ENCODE data around the gene DCC. TPM values are rescaled to one million over a fixed set of nuclear protein-coding genes. Genes with fewer than 3 reads are reported as not detected.

DCC gene
- total and polyA plus RNA-seq, 9 of the 15 experiments (the other 6 are each of a cell fraction or from before 2014, with no cell fraction given): not detected

- H3K36me3 ChIP-seq (ENCODE audit: control insufficient read depth, insufficient read depth, low read length): no peaks in the 10 kb centered on the region
- H3K9me1 ChIP-seq (ENCODE audit: control insufficient read depth, insufficient read depth, low read length): no peaks in the 10 kb centered on the region
- H3K79me2 ChIP-seq (ENCODE audit: control insufficient read depth, insufficient read depth, low read length): no peaks in the 10 kb centered on the region
- WGBS (ENCODE audit: insufficient coverage, low coverage, missing lambda C conversion rate): 0% methylated on average over 3 of the region's 3 CpGs
- CTCF ChIA-PET (ENCODE audit: low intra/inter-chr PET ratio): no interaction called here
- no peaks in the 10 kb centered on the region for H4K20me1 ChIP-seq (replicated peaks; ENCODE audit: control insufficient read depth, insufficient read depth, low read length)
- DNase-seq (ENCODE audit: extremely low read depth in 1 of 4, low spot score in 3 of 4) (no peak), ATAC-seq (no peak), FAIRE-seq (no peak)
- H3K4me2 ChIP-seq (ENCODE audit: insufficient read depth, low read length): no peak overlapping the region
- TF ChIP-seq STAT5A (IDR thresholded peaks at IDR 0.05; ENCODE audit: borderline replicate concordance, low read length) (no peak), MTF1 (CRISPR knock-in tag; IDR thresholded peaks at IDR 0.05; ENCODE audit: borderline replicate concordance) (no peak), HMGN3 (IDR thresholded peaks at IDR 0.05; ENCODE audit: borderline replicate concordance, extremely low read depth, insufficient read length, low read depth, low read length) (no peak), MEF2D (tag; conservative IDR thresholded peaks at IDR 0.05; ENCODE audit: low read depth) (no peak), ZNF347 (CRISPR knock-in tag; IDR thresholded peaks at IDR 0.05; ENCODE audit: low read depth) (no peak), ZNF3 (CRISPR knock-in tag; IDR thresholded peaks at IDR 0.05) (no peak), MBD2 (IDR thresholded peaks at IDR 0.05; ENCODE audit: borderline replicate concordance, low read depth) (no peak), BMI1 (IDR thresholded peaks at IDR 0.05; ENCODE audit: low read length) (no peak), ZBTB7A (IDR thresholded peaks at IDR 0.05; ENCODE audit: borderline replicate concordance, control insufficient read depth, low read depth, low read length) (no peak), MED1 (CRISPR knock-in tag; IDR thresholded peaks at IDR 0.05; ENCODE audit: borderline replicate concordance) (no peak)
- H2AFZ ChIP-seq (ENCODE audit: low read depth, low read length): no peak overlapping the region
- H3K4me3 ChIP-seq: no peak overlapping the region
- no peak overlapping the region for H3K9ac ChIP-seq (ENCODE audit: insufficient read depth in 1 of 2, low read depth in 2 of 2, low read length in 2 of 2)
- BruUV-seq (replicated peaks): no TSS peak
- intact Hi-C loops (cut with micrococcal nuclease) (no loop called here), in situ Hi-C loops (cut with MboI) (no loop called here)
- H3K27me3 ChIP-seq (ENCODE audit: control insufficient read depth in 2 of 2, insufficient read depth in 2 of 2, low read length in 2 of 2): no peaks in the 10 kb centered on the region
- H3K9me3 ChIP-seq (replicated peaks; ENCODE audit: control insufficient read depth, insufficient read depth, low read depth, low read length): no peaks in the 10 kb centered on the region
- POLR2A ChIA-PET: no interaction called here
- H3K4me1 ChIP-seq (replicated peaks in 1 of 2; ENCODE audit: control insufficient read depth in 2 of 2, insufficient read depth in 2 of 2, low read length in 2 of 2): no peaks in the 10 kb centered on the region
- H3K27ac ChIP-seq (ENCODE audit: extremely low read depth, low read depth, low read length): no peak overlapping the region
These were observed 885.7 kb downstream of the DCC start for GRCh38 chr18:53225567-53226325.

All from K562 (cell line).